Subcutaneous abdominal adipose tissue (tissue), 5 donors: ENCODE data around the gene MSI2.

ENCODE experiments used
- H3K27ac ChIP-seq: one replicate; pipeline ENCODE4 v1.7.0; 2013; ENCODE audit warnings: low read depth, mild to moderate bottlenecking, inconsistent platforms, low read length, moderate library complexity
- H3K27me3 ChIP-seq, 5 donors: one replicate each; pipeline ENCODE4 v1.7.0; 2013; ENCODE audit warnings: low read length in 5 of 5, inconsistent platforms in 1 of 5; ENCODE audit not compliant: control insufficient read depth in 5 of 5, insufficient read depth in 4 of 5
- H3K36me3 ChIP-seq, 5 donors: one replicate each; pipeline ENCODE4 v1.7.0; 2013; ENCODE audit warnings: low read length in 5 of 5; ENCODE audit not compliant: control insufficient read depth in 5 of 5, insufficient read depth in 5 of 5
- H3K4me1 ChIP-seq, 5 donors: one replicate each; pipeline ENCODE4 v1.7.0; 2013; ENCODE audit warnings: low read length in 5 of 5, mild to moderate bottlenecking in 3 of 5, moderate library complexity in 1 of 5; ENCODE audit not compliant: control insufficient read depth in 5 of 5, insufficient read depth in 5 of 5
- H3K4me3 ChIP-seq, 5 donors: one replicate each; pipeline ENCODE4 v1.7.0; 2013; ENCODE audit warnings: low read length in 5 of 5, low read depth in 1 of 5
- H3K9ac ChIP-seq, 5 donors: one replicate each; pipeline ENCODE4 v1.7.0; 2013; ENCODE audit warnings: low read length in 5 of 5, mild to moderate bottlenecking in 4 of 5, moderate library complexity in 3 of 5
- H3K9me3 ChIP-seq, 5 donors: one replicate each; pipeline ENCODE4 v1.7.0; 2013; ENCODE audit warnings: low read length in 5 of 5; ENCODE audit not compliant: control insufficient read depth in 5 of 5
- donor health status: healthy.
- donor health status: healthy.
- donor health status: healthy.
- donor health status: healthy.
- donor health status: healthy.

The MSI2 gene

GRCh38 chr17:57721967-57722703 lies 465.8 kb downstream of the MSI2 start:
- Histone ChIP-seq H3K4me3 (no peak overlapping the region), H3K27ac (no peak overlapping the region), H3K4me1 (no peaks in the 10 kb centered on the region), H3K9ac (no peak overlapping the region), H3K27me3 (peaks cover 4 to 13% (median 5%) of the 10 kb centered on the region in 5 donors), H3K9me3 (no peaks in the 10 kb centered on the region), H3K36me3 (no peaks in the 10 kb centered on the region)

GRCh38 chr17:57722704-57723043 lies 466.4 kb downstream of the MSI2 start:
- no peak overlapping the region for H3K9ac ChIP-seq

GRCh38 chr17:57723427-57724025 lies 467.2 kb downstream of the MSI2 start:
- no peaks in the 10 kb centered on the region for H3K9me3 ChIP-seq
- H3K4me3 ChIP-seq, result no peak overlapping the region
- H3K27ac ChIP-seq, result no peak overlapping the region
- H3K36me3 ChIP-seq, result no peaks in the 10 kb centered on the region
- peaks cover 4 to 17% (median 5%) of the 10 kb centered on the region in 5 donors for H3K27me3 ChIP-seq
- no peaks in the 10 kb centered on the region for H3K4me1 ChIP-seq
- H3K9ac ChIP-seq, result no peak overlapping the region

More at GRCh38 chr17:57722704-57723043, 466.4 kb downstream of the MSI2 start:
- H3K4me1 ChIP-seq, result no peaks in the 10 kb centered on the region
- H3K27me3 ChIP-seq, result peaks cover 4 to 14% (median 5%) of the 10 kb centered on the region in 5 donors
- no peak overlapping the region for H3K27ac ChIP-seq
- H3K4me3 ChIP-seq, result no peak overlapping the region
- no peaks in the 10 kb centered on the region for H3K36me3 ChIP-seq
- no peaks in the 10 kb centered on the region for H3K9me3 ChIP-seq

GRCh38 chr17:57724026-57724728 lies 467.9 kb downstream of the MSI2 start:
- no peak overlapping the region for H3K4me3 ChIP-seq
- no peaks in the 10 kb centered on the region for H3K4me1 ChIP-seq
- H3K36me3 ChIP-seq, result no peaks in the 10 kb centered on the region
- H3K27ac ChIP-seq, result no peak overlapping the region
- no peak overlapping the region for H3K9ac ChIP-seq
- H3K9me3 ChIP-seq, result no peaks in the 10 kb centered on the region
- peaks cover 4 to 17% (median 5%) of the 10 kb centered on the region in 5 donors for H3K27me3 ChIP-seq

- Histone ChIP-seq H3K9me3 (no peaks in the 10 kb centered on the region), H3K36me3 (no peaks in the 10 kb centered on the region), H3K27ac (no peak overlapping the region), H3K9ac (no peak overlapping the region), H3K4me3 (no peak overlapping the region), H3K27me3 (peaks cover 4 to 17% (median 5%) of the 10 kb centered on the region in 5 donors), H3K4me1 (no peaks in the 10 kb centered on the region)
Measured at GRCh38 chr17:57724729-57725125, 468.4 kb downstream of the MSI2 start.

- Histone ChIP-seq H3K9me3 (no peaks in the 10 kb centered on the region), H3K27ac (no peak overlapping the region), H3K9ac (no peak overlapping the region), H3K4me1 (no peaks in the 10 kb centered on the region), H3K4me3 (no peak overlapping the region), H3K36me3 (no peaks in the 10 kb centered on the region), H3K27me3 (peaks cover 4 to 25% (median 5%) of the 10 kb centered on the region in 5 donors)
Measured at GRCh38 chr17:57726213-57726790, 470.0 kb downstream of the MSI2 start.

GRCh38 chr17:57726838-57727237 lies 470.5 kb downstream of the MSI2 start:
- no peaks in the 10 kb centered on the region for H3K36me3 ChIP-seq
- no peak overlapping the region for H3K4me3 ChIP-seq
- no peaks in the 10 kb centered on the region for H3K9me3 ChIP-seq
- H3K9ac ChIP-seq, result no peak overlapping the region
- no peak overlapping the region for H3K27ac ChIP-seq
- H3K4me1 ChIP-seq, result no peaks in the 10 kb centered on the region
- peaks cover 4 to 25% (median 5%) of the 10 kb centered on the region in 5 donors for H3K27me3 ChIP-seq

GRCh38 chr17:57727630-57728175 lies 471.4 kb downstream of the MSI2 start:
- Histone ChIP-seq H3K9ac (no peak overlapping the region), H3K27ac (no peak overlapping the region), H3K4me1 (no peaks in the 10 kb centered on the region), H3K9me3 (no peaks in the 10 kb centered on the region), H3K27me3 (peaks cover 4 to 25% (median 5%) of the 10 kb centered on the region in 5 donors), H3K36me3 (no peaks in the 10 kb centered on the region), H3K4me3 (no peak overlapping the region)

- H3K36me3 ChIP-seq, result no peaks in the 10 kb centered on the region
- H3K9me3 ChIP-seq, result no peaks in the 10 kb centered on the region
- H3K27ac ChIP-seq, result no peak overlapping the region
- H3K4me3 ChIP-seq, result no peak overlapping the region
- H3K4me1 ChIP-seq, result no peaks in the 10 kb centered on the region
- H3K9ac ChIP-seq, result no peak overlapping the region
- H3K27me3 ChIP-seq, result peaks cover 0 to 19% (median 3%) of the 10 kb centered on the region in 5 donors
Measured at GRCh38 chr17:57730026-57730701, 473.8 kb downstream of the MSI2 start.
